Liver (tissue), 3 donors: ENCODE measurements around the gene EVI5.

ENCODE experiments used
- FOXA1 ChIP-seq: IDR thresholded peaks from 2 replicates; pipeline ENCODE4 v1.6.1; 2016; ENCODE audit warnings: antibody characterized with exemption
- GABPA ChIP-seq, 2 donors: IDR thresholded peaks in 1 of 2; conservative IDR thresholded peaks in 1 of 2; 2 replicates each; pipeline ENCODE4 v1.6.1; 2016; ENCODE audit warnings: antibody characterized with exemption in 2 of 2, mild to moderate bottlenecking in 1 of 2, moderate library complexity in 1 of 2
- REST ChIP-seq: IDR thresholded peaks from 2 replicates; pipeline ENCODE4 v1.6.1; 2016; ENCODE audit warnings: antibody characterized with exemption, mild to moderate bottlenecking
- TF ChIP-seq, protein P1 (sequence below): fragments of 150-350 bp; IDR thresholded peaks from 2 replicates; pipeline ENCODE4 v1.5.1; 2017; ENCODE audit warnings: improper control_type of control experiment, low read depth, low read length; ENCODE audit not compliant: missing input control
- TF ChIP-seq, protein P2 (sequence below): IDR thresholded peaks from 2 replicates; pipeline ENCODE4 v1.6.1; 2016; ENCODE audit warnings: antibody characterized with exemption
- donor health status: healthy.
- donor health status: healthy.

DNA sequence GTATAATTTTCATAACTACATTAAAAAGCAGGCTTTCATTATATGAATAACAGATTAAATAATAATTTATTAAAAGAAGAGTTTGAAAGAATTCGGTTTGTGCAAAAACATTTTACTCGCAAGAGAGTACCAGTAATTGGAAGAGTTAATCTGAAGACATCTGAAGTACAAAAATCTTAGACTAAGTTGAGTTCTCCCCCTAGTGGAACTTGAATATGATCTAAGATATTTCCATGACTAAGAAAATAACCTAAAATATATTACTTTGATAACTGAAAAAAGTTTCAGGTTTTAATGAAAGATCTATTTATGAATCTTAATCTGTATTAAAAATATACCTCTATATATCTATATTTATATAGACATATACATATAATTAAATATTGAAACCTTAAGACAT lies 185.7 kb downstream of the EVI5 start:
- TF ChIP-seq, protein P1, sequence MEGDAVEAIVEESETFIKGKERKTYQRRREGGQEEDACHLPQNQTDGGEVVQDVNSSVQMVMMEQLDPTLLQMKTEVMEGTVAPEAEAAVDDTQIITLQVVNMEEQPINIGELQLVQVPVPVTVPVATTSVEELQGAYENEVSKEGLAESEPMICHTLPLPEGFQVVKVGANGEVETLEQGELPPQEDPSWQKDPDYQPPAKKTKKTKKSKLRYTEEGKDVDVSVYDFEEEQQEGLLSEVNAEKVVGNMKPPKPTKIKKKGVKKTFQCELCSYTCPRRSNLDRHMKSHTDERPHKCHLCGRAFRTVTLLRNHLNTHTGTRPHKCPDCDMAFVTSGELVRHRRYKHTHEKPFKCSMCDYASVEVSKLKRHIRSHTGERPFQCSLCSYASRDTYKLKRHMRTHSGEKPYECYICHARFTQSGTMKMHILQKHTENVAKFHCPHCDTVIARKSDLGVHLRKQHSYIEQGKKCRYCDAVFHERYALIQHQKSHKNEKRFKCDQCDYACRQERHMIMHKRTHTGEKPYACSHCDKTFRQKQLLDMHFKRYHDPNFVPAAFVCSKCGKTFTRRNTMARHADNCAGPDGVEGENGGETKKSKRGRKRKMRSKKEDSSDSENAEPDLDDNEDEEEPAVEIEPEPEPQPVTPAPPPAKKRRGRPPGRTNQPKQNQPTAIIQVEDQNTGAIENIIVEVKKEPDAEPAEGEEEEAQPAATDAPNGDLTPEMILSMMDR = peak; percentile 30
- TF ChIP-seq FOXA1 (no peak), GABPA (IDR thresholded peaks at IDR 0.05 in 1 of 2, conservative IDR thresholded peaks at IDR 0.05 in 1 of 2) (no peak), REST (no peak)
- TF ChIP-seq, protein P2, sequence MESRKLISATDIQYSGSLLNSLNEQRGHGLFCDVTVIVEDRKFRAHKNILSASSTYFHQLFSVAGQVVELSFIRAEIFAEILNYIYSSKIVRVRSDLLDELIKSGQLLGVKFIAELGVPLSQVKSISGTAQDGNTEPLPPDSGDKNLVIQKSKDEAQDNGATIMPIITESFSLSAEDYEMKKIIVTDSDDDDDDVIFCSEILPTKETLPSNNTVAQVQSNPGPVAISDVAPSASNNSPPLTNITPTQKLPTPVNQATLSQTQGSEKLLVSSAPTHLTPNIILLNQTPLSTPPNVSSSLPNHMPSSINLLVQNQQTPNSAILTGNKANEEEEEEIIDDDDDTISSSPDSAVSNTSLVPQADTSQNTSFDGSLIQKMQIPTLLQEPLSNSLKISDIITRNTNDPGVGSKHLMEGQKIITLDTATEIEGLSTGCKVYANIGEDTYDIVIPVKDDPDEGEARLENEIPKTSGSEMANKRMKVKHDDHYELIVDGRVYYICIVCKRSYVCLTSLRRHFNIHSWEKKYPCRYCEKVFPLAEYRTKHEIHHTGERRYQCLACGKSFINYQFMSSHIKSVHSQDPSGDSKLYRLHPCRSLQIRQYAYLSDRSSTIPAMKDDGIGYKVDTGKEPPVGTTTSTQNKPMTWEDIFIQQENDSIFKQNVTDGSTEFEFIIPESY = no peak
